Hepatocyte (in vitro differentiated cells): ENCODE data around the gene KPNA4. TPM values are rescaled to one million over a fixed set of nuclear protein-coding genes. Genes with fewer than 3 reads are reported as not detected.

Source experiments
- DNase-seq: peaks from one replicate; pipeline ENCODE4 v3.0.0-alpha.2; 2016; ENCODE audit warnings: low spot score
- H2AFZ ChIP-seq: fragments of 200-600 bp; sonication (generic); 2 replicates; pipeline ENCODE4 v1.6.0; 2016; ENCODE audit warnings: antibody characterized with exemption, mild to moderate bottlenecking
- H3K27ac ChIP-seq: fragments of 200-600 bp; sonication (generic); 2 replicates; pipeline ENCODE4 v1.5.1; 2016; ENCODE audit warnings: mild to moderate bottlenecking
- H3K27me3 ChIP-seq: fragments of 200-600 bp; sonication (generic); 2 replicates; pipeline ENCODE4 v1.6.1; 2016
- H3K36me3 ChIP-seq: fragments of 200-600 bp; sonication (generic); replicated peaks from 2 replicates; pipeline ENCODE4 v1.5.1; 2016; ENCODE audit warnings: low read depth; ENCODE audit not compliant: insufficient read depth
- H3K4me1 ChIP-seq: fragments of 200-600 bp; sonication (generic); 2 replicates; pipeline ENCODE4 v1.5.1; 2016; ENCODE audit warnings: mild to moderate bottlenecking, moderate library complexity; ENCODE audit not compliant: insufficient read depth
- H3K4me2 ChIP-seq: fragments of 200-600 bp; sonication (generic); 2 replicates; pipeline ENCODE4 v1.6.0; 2016
- H3K4me3 ChIP-seq: fragments of 200-600 bp; sonication (generic); 2 replicates; pipeline ENCODE4 v1.5.1; 2016; ENCODE audit warnings: mild to moderate bottlenecking
- H3K79me2 ChIP-seq: fragments of 200-600 bp; sonication (generic); 2 replicates; pipeline ENCODE4 v1.6.0; 2017; ENCODE audit warnings: mild to moderate bottlenecking
- H3K9me2 ChIP-seq: fragments of 200-600 bp; sonication (generic); replicated peaks from 2 replicates; pipeline ENCODE4 v1.6.0; 2017; ENCODE audit warnings: mild to moderate bottlenecking; ENCODE audit not compliant: insufficient read depth
- H3K9me3 ChIP-seq: fragments of 200-600 bp; sonication (generic); 2 replicates; pipeline ENCODE4 v1.5.1; 2016; ENCODE audit warnings: low read depth, mild to moderate bottlenecking
- H4K20me1 ChIP-seq: fragments of 200-600 bp; sonication (generic); 2 replicates; pipeline ENCODE4 v1.6.0; 2016; ENCODE audit warnings: mild to moderate bottlenecking; ENCODE audit not compliant: insufficient read depth, poor library complexity, severe bottlenecking
- CTCF ChIP-seq: fragments of 200-600 bp; sonication (generic); IDR thresholded peaks from 2 replicates; pipeline ENCODE4 v1.5.1; 2016; ENCODE audit warnings: antibody characterized with exemption, mild to moderate bottlenecking; ENCODE audit not compliant: poor library complexity
- EZH2 ChIP-seq: fragments of 200-600 bp; sonication (generic); IDR thresholded peaks from 2 replicates; pipeline ENCODE4 v1.6.1; 2016; ENCODE audit warnings: antibody characterized with exemption, mild to moderate bottlenecking, borderline replicate concordance
- EZH2phosphoT487 ChIP-seq: fragments of 200-600 bp; sonication (generic); IDR thresholded peaks from one replicate; pipeline ENCODE4 v1.6.1; 2018; ENCODE audit warnings: antibody characterized with exemption, mild to moderate bottlenecking, low read depth, moderate library complexity; ENCODE audit not compliant: unreplicated experiment, severe bottlenecking
- WGBS: methylation state at CpG from one replicate; pipeline ENCODE4 v1.1.6; 2016; ENCODE audit warnings: low lambda C conversion rate; ENCODE audit errors: missing lambda C conversion rate; 5-methylcytosine and 5-hydroxymethylcytosine counted together
- polyA plus RNA-seq: library from polyadenylated mRNA; unstranded; fragments of >200 nt; fragmentation: Nextera tagmentation; extraction: Ambion mirVana; gene quantifications from 2 replicates; pipeline ENCODE4 v1.2.1, GENCODE V29; 2016
- total RNA-seq: library from RNA; depleted of rRNA; stranded (reverse); fragments of >200 nt; gene quantifications from 2 replicates; pipeline ENCODE4 v1.2.3, GENCODE V29; 2014

The KPNA4 gene
- total and polyA plus RNA-seq, 2 experiments from 2014 or later = 13.0 to 26.6 TPM

GRCh38 chr3:160545504-160545871, 19.9 kb downstream of the KPNA4 start:
- Histone ChIP-seq H3K4me2 (no peak overlapping the region), H3K36me3 (no peaks in the 10 kb centered on the region), H2AFZ (no peak overlapping the region), H3K4me1 (no peaks in the 10 kb centered on the region), H3K27ac (no peak overlapping the region), H3K9me2 (no peaks in the 10 kb centered on the region), H3K9me3 (peaks cover 3% of the 10 kb centered on the region), H3K4me3 (no peak overlapping the region), H4K20me1 (peaks cover 67% of the 10 kb centered on the region), H3K27me3 (no peaks in the 10 kb centered on the region), H3K79me2 (peaks cover 100% of the 10 kb centered on the region)
- no peak for DNase-seq
- 86% methylated on average over 3 of the region's 3 CpGs for WGBS
- TF ChIP-seq EZH2phosphoT487 (no peak), CTCF (no peak), EZH2 (no peak)

GRCh38 chr3:160544844-160545503, 20.4 kb downstream of the KPNA4 start:
- no peak overlapping the region for H3K4me2 ChIP-seq
- H3K79me2 ChIP-seq = peaks cover 100% of the 10 kb centered on the region
- no peak overlapping the region for H3K4me3 ChIP-seq
- H3K9me3 ChIP-seq = peaks cover 1% of the 10 kb centered on the region
- H2AFZ ChIP-seq = no peak overlapping the region
- WGBS = 84% methylated on average over 2 of the region's 2 CpGs
- H3K36me3 ChIP-seq = no peaks in the 10 kb centered on the region
- peaks cover 72% of the 10 kb centered on the region for H4K20me1 ChIP-seq
- DNase-seq = no peak
- H3K9me2 ChIP-seq = no peaks in the 10 kb centered on the region
- no peaks in the 10 kb centered on the region for H3K4me1 ChIP-seq
- TF ChIP-seq CTCF = no peak
- no peak for TF ChIP-seq EZH2
- no peak for TF ChIP-seq EZH2phosphoT487
- H3K27me3 ChIP-seq = no peaks in the 10 kb centered on the region
- H3K27ac ChIP-seq = no peak overlapping the region

GRCh38 chr3:160540551-160540950, 24.8 kb downstream of the KPNA4 start:
- DNase-seq = no peak
- no peak overlapping the region for H3K27ac ChIP-seq
- no peak overlapping the region for H3K4me3 ChIP-seq
- peaks cover 98% of the 10 kb centered on the region for H3K79me2 ChIP-seq
- 98% methylated on average over 2 of the region's 2 CpGs for WGBS
- no peaks in the 10 kb centered on the region for H3K9me3 ChIP-seq
- H4K20me1 ChIP-seq = peaks cover 85% of the 10 kb centered on the region
- no peaks in the 10 kb centered on the region for H3K9me2 ChIP-seq
- H2AFZ ChIP-seq = no peak overlapping the region
- no peaks in the 10 kb centered on the region for H3K27me3 ChIP-seq
- H3K36me3 ChIP-seq = no peaks in the 10 kb centered on the region
- H3K4me2 ChIP-seq = no peak overlapping the region
- TF ChIP-seq CTCF (no peak), EZH2phosphoT487 (no peak), EZH2 (no peak)
- no peaks in the 10 kb centered on the region for H3K4me1 ChIP-seq

- H2AFZ ChIP-seq = no peak overlapping the region
- H3K4me2 ChIP-seq = no peak overlapping the region
- no peaks in the 10 kb centered on the region for H3K27me3 ChIP-seq
- peaks cover 89% of the 10 kb centered on the region for H3K79me2 ChIP-seq
- H3K36me3 ChIP-seq = no peaks in the 10 kb centered on the region
- H3K9me2 ChIP-seq = no peaks in the 10 kb centered on the region
- H3K4me3 ChIP-seq = no peak overlapping the region
- TF ChIP-seq EZH2 (no peak), EZH2phosphoT487 (no peak), CTCF (no peak)
- no peak overlapping the region for H3K27ac ChIP-seq
- DNase-seq = no peak
- no peaks in the 10 kb centered on the region for H3K4me1 ChIP-seq
- no peaks in the 10 kb centered on the region for H3K9me3 ChIP-seq
- H4K20me1 ChIP-seq = peaks cover 68% of the 10 kb centered on the region
Measured at GRCh38 chr3:160538895-160539294, 26.5 kb downstream of the KPNA4 start.
